D341Med (cell line): ENCODE measurements around the gene DIAPH3.

Experiments used
- DNase-seq: peaks from one replicate; pipeline ENCODE4 v3.0.0; 2012; ENCODE audit warnings: low spot score

DIAPH3 gene

DNA sequence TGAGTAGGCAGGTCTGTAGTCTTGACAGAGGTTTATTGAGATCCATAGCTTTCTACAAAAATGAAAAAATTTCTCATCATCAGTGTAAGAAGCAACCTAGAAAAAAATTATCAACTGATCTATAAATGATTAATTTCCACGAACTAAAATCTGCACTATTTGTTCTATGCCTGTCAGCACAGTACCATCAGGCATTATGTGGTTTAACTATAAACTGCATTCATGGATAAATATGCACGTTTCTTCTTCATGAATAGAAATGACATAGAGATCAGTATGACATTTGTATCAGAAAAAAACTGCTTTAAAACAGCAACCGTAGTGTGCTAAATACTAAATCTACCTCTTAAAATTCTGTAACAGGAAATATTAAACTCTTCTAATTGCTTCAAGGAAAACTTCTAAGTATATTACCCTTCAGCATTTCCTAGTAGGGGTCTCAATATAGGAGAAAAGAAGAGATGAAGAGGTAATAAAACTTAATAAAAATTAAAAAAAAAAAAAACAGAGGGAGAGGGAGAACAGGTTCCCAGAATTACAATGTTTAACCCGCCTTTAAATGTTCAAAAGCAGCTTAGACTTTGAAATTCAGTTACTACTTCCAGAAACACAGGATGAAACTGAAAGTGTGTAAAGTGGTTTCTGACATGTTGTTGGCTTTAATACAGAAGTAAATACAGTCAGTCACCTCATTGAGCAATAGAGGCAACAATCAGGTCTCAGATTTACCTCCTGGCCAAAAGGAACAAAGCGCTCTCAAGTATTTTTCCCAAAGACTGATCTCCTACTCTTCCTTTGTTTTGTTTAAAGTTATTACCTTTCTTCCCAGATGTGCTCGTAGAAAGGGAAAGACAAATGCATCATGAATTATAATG lies 144.4 kb downstream of the DIAPH3 start:
- DNase-seq, result no peak

DNA sequence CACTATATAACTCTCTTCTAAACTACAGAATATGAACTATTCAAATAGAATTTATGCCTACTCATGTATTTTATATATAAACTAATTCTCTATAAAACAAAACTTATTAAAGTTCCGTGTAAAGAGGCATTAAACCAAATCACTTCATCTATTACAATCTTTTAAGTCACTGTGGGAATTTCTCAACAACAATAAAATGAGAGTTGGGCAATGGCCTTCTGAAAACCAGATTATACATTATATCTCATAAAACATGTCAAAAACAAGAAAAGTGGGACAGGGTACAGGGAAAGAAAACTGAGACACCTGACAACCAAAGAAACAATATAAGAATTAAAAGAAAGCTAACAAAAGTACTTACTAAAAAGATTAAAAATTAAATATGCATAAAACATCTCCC lies 145.2 kb downstream of the DIAPH3 start:
- DNase-seq, result no peak

GRCh38 chr13:60016229-60016628 lies 147.5 kb downstream of the DIAPH3 start:
- no peak for DNase-seq

GRCh38 chr13:60013166-60013565 lies 150.6 kb downstream of the DIAPH3 start:
- DNase-seq, result no peak

DNA sequence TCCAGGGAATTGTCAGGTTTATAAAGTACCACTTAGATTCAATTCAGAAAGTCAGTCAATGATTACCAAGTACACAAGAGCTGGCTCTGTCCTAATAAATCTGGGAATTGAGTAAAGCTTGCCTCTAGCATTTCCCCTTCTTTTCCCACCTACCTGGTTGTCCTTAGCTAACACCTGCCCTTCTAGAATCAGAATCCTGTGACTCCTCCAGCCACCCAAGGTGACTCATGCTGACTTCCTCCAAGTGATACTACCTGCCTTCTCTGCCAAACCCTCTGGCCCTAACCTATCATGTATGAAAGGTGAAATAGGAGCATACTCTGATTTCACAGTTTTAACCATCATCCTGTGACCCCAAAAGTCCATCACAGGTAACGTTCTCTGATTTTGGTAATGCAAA lies 151.2 kb downstream of the DIAPH3 start:
- DNase-seq, result no peak

GRCh38 chr13:60009300-60010253 lies 154.2 kb downstream of the DIAPH3 start:
- DNase-seq, result no peak

- no peak for DNase-seq
Observed at GRCh38 chr13:60001889-60002288, 161.8 kb downstream of the DIAPH3 start.

DNA sequence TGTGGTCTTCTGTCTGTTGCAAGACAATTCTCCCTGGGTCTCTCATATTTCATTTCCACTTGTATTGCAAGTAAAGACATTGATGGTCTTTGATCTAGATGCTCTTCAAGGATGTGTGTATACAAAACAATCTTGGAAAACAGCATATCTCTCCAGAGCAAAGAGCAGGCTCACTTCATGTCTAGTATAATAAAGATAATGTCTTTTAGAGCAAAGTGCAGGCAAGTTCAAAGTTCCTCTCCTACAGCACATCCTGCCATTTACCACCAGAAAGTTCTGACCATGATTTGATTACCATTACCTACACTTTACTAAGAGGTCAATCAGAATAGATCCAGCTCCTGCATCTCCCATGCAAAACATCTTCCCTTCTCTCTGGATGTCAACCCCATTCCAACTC lies 162.8 kb downstream of the DIAPH3 start:
- no peak for DNase-seq

DNA sequence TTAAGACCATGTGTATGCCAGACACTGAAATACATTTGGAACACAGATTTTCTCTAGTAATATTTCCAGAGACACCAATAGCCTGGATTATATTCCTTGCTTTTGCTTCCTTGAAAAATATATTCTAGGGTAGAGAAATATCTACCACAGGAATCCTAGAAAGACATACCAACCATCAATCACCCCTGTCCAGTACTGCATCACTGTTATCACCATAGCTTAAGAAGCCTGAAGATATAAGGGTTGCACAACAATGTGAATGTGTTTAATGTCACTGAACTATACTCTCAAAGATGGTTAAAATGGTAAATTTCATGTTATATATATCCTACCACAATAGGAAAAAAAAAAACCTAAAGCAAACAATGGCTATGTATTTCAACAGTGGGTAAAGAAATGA lies 163.6 kb downstream of the DIAPH3 start:
- no peak for DNase-seq

DNA sequence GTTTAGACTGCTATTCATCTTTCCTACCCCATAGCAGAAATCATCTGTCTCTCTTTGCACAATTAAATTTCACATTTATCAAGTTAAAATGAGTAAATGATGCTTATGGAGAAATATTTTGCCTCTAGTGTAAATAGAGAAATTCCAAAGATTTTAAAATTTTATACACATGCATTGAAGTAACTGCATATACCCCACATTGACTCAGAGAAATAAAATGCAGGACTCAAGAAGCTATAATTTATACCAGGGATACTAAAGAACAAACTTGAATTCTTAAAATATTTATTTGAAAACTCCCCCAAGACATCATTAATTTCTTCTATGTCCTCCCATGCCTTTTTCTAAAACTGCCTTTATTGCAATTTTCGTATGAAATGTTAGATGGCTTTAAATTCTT lies 165.8 kb downstream of the DIAPH3 start:
- DNase-seq, result no peak

- DNase-seq, result no peak
Observed at GRCh38 chr13:59996461-59996980, 167.2 kb downstream of the DIAPH3 start.

DNA sequence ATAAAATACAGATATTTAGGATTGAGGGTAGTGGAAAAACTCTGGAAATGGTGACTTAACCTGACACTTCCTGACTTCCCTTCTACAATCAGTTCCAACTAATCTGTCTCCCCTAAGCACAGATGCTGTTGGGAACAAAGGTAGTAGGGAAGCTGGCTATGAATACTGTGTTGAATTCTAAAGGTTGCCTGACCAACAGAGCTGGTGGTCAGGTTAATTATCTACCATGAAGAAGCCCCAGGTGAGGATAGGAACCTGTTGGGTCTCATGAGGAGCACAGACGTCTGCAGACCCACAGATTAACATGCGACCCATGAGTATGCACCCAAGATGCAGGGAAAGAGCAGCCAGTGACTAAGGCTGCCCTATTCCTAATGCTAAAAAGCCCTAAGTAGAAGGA lies 172.3 kb downstream of the DIAPH3 start:
- DNase-seq, result no peak

GRCh38 chr13:59982631-59983382 lies 180.9 kb downstream of the DIAPH3 start:
- no peak for DNase-seq

- no peak for DNase-seq
Observed at GRCh38 chr13:59979589-59979988, 184.1 kb downstream of the DIAPH3 start.

DNA sequence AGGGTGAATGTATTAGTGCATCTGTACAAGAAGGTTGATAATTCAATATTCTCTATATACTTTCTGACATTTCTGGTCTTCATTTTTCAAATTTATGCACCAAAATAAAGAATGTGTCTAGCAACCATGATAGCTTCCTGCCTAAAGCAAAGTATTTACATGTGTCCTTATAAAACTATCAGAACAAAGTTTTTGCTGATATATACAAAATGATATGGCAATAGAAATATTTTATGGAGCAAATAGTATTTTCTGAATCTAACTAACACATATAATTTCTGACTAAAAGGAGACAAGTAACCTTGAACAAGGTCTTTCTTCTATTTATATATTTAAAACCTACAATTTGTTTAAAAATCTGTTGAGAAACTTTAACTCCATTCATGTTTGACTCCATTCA lies 184.9 kb downstream of the DIAPH3 start:
- no peak for DNase-seq

GRCh38 chr13:59976856-59977255 lies 186.9 kb downstream of the DIAPH3 start:
- DNase-seq, result no peak

- no peak for DNase-seq
Observed at GRCh38 chr13:59975807-59976435, 187.8 kb downstream of the DIAPH3 start.

DNA sequence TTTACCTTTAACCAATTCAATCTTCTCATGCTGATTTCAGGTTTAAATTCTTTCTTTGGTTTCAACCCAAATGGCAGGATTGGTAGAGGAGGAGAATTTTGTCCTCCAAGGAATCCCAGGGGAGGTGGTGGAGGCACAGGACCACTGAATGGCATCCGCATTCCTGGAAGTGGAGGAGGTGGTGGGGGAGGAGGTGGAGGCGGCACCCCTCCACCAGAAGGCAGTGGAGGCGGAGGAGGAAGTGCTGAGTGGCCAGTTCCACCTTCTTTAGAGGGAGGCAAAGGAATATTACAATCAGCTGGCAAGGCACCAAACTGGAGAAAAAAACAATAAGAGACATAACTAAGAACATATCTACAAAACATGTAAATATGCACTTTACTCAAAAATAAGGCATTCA lies 192.9 kb downstream of the DIAPH3 start:
- no peak for DNase-seq

- DNase-seq, result no peak
Observed at GRCh38 chr13:59963827-59964226, 199.9 kb downstream of the DIAPH3 start.

DNA sequence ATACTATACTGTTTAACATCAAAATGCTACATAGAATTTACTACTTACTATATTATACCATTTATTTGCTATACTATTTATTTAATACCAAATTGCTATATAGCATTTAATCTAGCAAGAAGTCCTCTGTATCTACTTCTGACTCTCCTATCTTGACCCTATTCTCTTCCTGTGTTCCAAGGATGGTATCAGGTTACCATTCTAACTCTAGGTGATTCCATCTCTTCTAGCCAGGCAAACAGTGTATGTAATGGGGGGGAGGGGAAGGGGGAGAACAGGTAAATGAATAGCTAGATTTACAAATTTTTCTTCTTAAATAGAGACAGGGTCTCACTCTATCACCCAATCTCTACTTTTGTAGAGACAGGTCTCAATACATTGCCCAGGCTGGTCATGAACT lies 200.3 kb downstream of the DIAPH3 start:
- DNase-seq, result no peak

DNA sequence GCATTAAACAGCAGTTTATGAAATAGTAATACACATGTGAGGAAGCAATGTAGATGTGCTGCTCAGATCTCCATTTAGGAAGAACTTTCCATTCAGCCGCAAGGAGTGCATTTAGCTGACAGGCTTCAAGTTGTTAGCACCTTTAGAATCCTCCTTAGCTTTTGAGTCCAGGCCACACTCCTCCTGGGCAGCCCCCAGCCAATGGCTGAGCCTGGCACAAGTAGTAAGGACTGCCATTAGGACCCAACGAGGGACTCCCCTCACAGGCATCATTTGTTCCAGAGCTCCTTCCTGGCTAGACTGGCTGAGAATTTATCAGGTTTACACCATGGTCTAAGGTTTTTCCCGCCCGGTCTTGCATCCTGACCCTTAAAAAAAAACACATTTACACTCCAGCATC lies 201.4 kb downstream of the DIAPH3 start:
- no peak for DNase-seq

DNA sequence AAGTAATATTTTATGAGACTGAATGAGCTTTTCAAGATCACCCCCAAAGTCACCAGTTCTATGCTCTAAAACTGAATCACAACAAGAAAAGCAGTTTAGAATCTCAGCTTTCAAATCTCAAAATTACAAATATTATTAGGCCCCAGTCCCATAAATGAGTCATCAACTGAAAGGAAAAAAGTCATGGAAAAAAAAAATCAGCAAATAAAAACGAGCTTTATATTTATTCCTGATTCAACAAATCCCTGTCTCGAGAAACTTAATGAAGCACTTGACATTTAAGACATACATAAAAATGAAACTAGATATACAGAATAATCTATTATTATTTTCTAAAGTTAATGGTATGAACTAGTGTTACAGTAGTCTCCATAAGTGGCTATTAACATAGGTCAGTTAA lies 203.0 kb downstream of the DIAPH3 start:
- DNase-seq, result no peak
